Measurements from ENCODE around the gene TRABD2B. TPM values are rescaled to one million over a fixed set of nuclear protein-coding genes. Genes with fewer than 3 reads are reported as not detected.

The TRABD2B gene
- under 0.01 TPM in 1 of 2 replicates, not detected in the other for total RNA-seq

GRCh38 chr1:47997289-47998200, at the start of gene TRABD2B:
Gene TRABD2B, minus strand, starts transcription at chr1:47997385.

Other genes with a start within 250 kb of the TRABD2B start
- not detected in 2 replicates for gene SLC5A9, start 225.3 kb upstream of the TRABD2B start, total RNA-seq